Kidney (tissue), 14 donors: ENCODE results near the gene SKI. TPM values are rescaled to one million over a fixed set of nuclear protein-coding genes. Genes with fewer than 3 reads are reported as not detected.

Experiments used
- DNase-seq, 5 donors: peaks; one replicate each; pipeline ENCODE4 v3.0.0-alpha.2; 2013 to 2020
- FAIRE-seq: peaks from 2 replicates; lab custom pipeline; 2012; peaks lifted over from hg19 to GRCh38; lab: Jason Lieb, UNC
- H3K27ac ChIP-seq, 2 donors: one replicate each; pipeline ENCODE4 v1.7.0; 2013; ENCODE audit warnings: low read depth in 2 of 2, low read length in 2 of 2, inconsistent platforms in 1 of 2
- H3K27me3 ChIP-seq: one replicate; pipeline ENCODE4 v1.7.1; 2013; ENCODE audit warnings: low read length, inconsistent platforms; ENCODE audit not compliant: control insufficient read depth, insufficient read depth
- H3K36me3 ChIP-seq, 3 donors: one replicate each; pipeline versions ENCODE4 v1.7.0 to v1.7.1; 2013; ENCODE audit warnings: low read length in 3 of 3, control low read depth in 1 of 3, inconsistent platforms in 1 of 3; ENCODE audit not compliant: insufficient read depth in 3 of 3, control insufficient read depth in 2 of 3
- H3K4me1 ChIP-seq, 3 donors: one replicate each; pipeline versions ENCODE4 v1.7.0 to v1.7.1; 2013; ENCODE audit warnings: low read length in 3 of 3, inconsistent platforms in 1 of 3, low read depth in 1 of 3; ENCODE audit not compliant: control insufficient read depth in 2 of 3, insufficient read depth in 2 of 3
- H3K4me3 ChIP-seq, 3 donors: one replicate each; pipeline versions ENCODE4 v1.7.0 to v1.8.1; 2013; ENCODE audit warnings: low read length in 3 of 3, control low read depth in 1 of 3, inconsistent platforms in 1 of 3
- H3K9ac ChIP-seq, 3 donors: one replicate each; pipeline versions ENCODE4 v1.7.0 to v1.7.1; 2013; ENCODE audit warnings: low read length in 3 of 3, control low read depth in 1 of 3, inconsistent platforms in 1 of 3
- H3K9me3 ChIP-seq, 3 donors: one replicate each; pipeline versions ENCODE4 v1.7.0 to v1.7.1; 2013; ENCODE audit warnings: low read length in 3 of 3, control low read depth in 1 of 3, inconsistent platforms in 1 of 3; ENCODE audit not compliant: control insufficient read depth in 2 of 3, insufficient read depth in 1 of 3
- CTCF ChIP-seq: IDR thresholded peaks from 3 replicates; pipeline ENCODE4 v1.5.1; 2012; ENCODE audit warnings: mild to moderate bottlenecking, moderate library complexity, borderline replicate concordance; ENCODE audit not compliant: insufficient read depth; ENCODE audit errors: extremely low read depth
- intact Hi-C: fragments of 100-400 bp; cut with DNase I; formaldehyde crosslinking; loops from one replicate; pipeline ENCODE4 v1.11.1; 2022
- polyA plus RNA-seq: library from polyadenylated mRNA; stranded (reverse); fragments of 350-450 nt; fragmentation: Illumina TruSeq; extraction: RNeasy Lipid Tissue Mini Kit (QIAGEN cat#74804); gene quantifications from one replicate; pipeline ENCODE4 v1.2.3, GENCODE V29; 2014; ENCODE audit warnings: low read depth, low replicate concordance; ENCODE audit not compliant: insufficient read depth
- total RNA-seq: library from RNA; stranded (reverse); fragmentation: NEBNext Ultra II Directional; extraction: Animal tissue kit (Norgen Biotek cat#: 25700); gene quantifications from one replicate; pipeline ENCODE4 v1.2.1, GENCODE V29; 2021
- donor health status: control.
- donor health status: control.
- donor health status: control.
- donor health status: control.
- donor health status: control.
- donor health status: DM: yes; HTN: yes; CAD: no.
- donor health status: Normal renal cell carcinoma (clear cell type).

The SKI gene
- total and polyA plus RNA-seq, 2 donors from 2014 or later: 9.2 to 78.6 TPM

GRCh38 chr1:2347409-2347785 lies 119.3 kb downstream of the SKI start:
- Histone ChIP-seq H3K27me3 (no peaks in the 10 kb centered on the region), H3K4me1 (peaks cover 0 to 2% (median 0%) of the 10 kb centered on the region in 3 donors), H3K4me3 (no peak overlapping the region), H3K36me3 (no peaks in the 10 kb centered on the region), H3K27ac (no peak overlapping the region), H3K9me3 (no peaks in the 10 kb centered on the region), H3K9ac (no peak overlapping the region)
- intact Hi-C loops: no loop called here
- TF ChIP-seq CTCF: no peak
- peak in 3 of 5 donors; percentile 46 to 69 (median 49) for DNase-seq
- no peak for FAIRE-seq

GRCh38 chr1:2347896-2348295 lies 119.8 kb downstream of the SKI start:
- DNase-seq (peak in 4 of 5 donors; percentile 33 to 68 (median 42)), FAIRE-seq (no peak)
- no peak overlapping the region for H3K27ac ChIP-seq
- H3K4me3 ChIP-seq: no peak overlapping the region
- no peak overlapping the region for H3K9ac ChIP-seq
- H3K27me3 ChIP-seq: no peaks in the 10 kb centered on the region
- H3K4me1 ChIP-seq: peaks cover 0 to 2% (median 0%) of the 10 kb centered on the region in 3 donors
- intact Hi-C loops: no loop called here
- no peaks in the 10 kb centered on the region for H3K36me3 ChIP-seq
- TF ChIP-seq CTCF: no peak
- no peaks in the 10 kb centered on the region for H3K9me3 ChIP-seq

GRCh38 chr1:2348346-2349325 lies 120.5 kb downstream of the SKI start:
- Histone ChIP-seq H3K4me1 (peaks cover 0 to 2% (median 0%) of the 10 kb centered on the region in 3 donors), H3K9me3 (no peaks in the 10 kb centered on the region), H3K4me3 (no peak overlapping the region), H3K9ac (no peak overlapping the region), H3K27me3 (no peaks in the 10 kb centered on the region), H3K27ac (no peak overlapping the region), H3K36me3 (no peaks in the 10 kb centered on the region)
- DNase-seq: peak in 2 of 5 donors; percentile 45 to 61
- intact Hi-C loops: no loop called here
- no peak for TF ChIP-seq CTCF
- FAIRE-seq: no peak
